ENCODE results near the gene LHX8.
A peak's percentile ranks its signal among the peaks of the same experiment; 100 is the strongest.

Gene LHX8

DNA sequence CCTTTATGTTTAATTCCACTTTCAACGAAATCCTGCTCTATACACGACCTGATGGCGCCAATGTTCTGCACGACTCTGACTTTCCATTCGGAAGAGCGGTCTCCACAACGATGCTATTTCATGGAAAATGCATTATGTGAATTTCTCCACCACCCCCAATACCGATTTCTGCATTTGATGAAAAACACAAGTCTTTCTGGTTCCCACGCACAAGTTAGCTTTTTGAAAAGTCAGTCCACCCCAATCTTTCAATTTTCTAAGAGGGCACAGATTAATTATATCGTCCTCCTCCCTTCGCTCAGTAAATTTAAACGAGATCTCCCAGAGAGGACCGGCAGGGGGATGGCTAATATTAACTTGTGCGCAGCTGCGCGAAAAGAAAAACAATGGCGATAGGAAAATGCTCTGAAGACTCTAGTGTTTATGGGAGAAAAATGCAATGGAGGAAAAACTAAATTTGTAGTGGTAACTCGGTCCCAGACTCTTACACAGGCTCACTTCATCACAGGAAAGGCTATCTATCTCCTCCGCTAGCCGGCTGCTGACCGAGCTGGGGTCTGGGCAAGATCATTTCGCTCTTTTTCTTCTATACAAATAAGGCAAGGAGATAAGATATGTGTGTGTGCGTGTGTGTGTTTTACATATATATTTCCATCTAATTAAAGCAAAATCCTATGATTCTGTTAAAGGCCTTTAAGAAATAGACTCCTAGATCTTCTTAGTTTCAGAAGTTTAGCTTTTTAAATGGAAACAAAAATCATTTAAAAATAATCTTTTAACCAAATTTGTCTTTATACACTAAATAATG is 1.2 kb upstream of the LHX8 start:
- no peaks in the 10 kb centered on the region for H3K4me1 ChIP-seq (ENCODE audit: low read length)
- peak overlapping the region; percentile 96 for H3K9ac ChIP-seq (ENCODE audit: low read length)
- H2AFZ ChIP-seq (ENCODE audit: low read length) = no peak overlapping the region
- H3F3A ChIP-seq (ENCODE audit: insufficient read depth, low read length) = peaks cover 31% of the 10 kb centered on the region
- H3K9me2 ChIP-seq (replicated peaks; ENCODE audit: insufficient read depth, low read length) = no peaks in the 10 kb centered on the region
- DNase-seq = no peak
- H3K4me2 ChIP-seq (ENCODE audit: low read depth, low read length) = peak overlapping the region; percentile 77
- peak overlapping the region; percentile 90 for H3K4me3 ChIP-seq (ENCODE audit: low read length)
- no peaks in the 10 kb centered on the region for H4K20me1 ChIP-seq (ENCODE audit: insufficient read depth, low read length)
- H3K27ac ChIP-seq (ENCODE audit: low read length) = peak overlapping the region; percentile 87; the same call in 1 of the 2 replicates
- H3K79me2 ChIP-seq (ENCODE audit: low read length) = peaks cover 57% of the 10 kb centered on the region
- H3K27me3 ChIP-seq (replicated peaks; ENCODE audit: insufficient read depth, low read length) = no peaks in the 10 kb centered on the region
- TF ChIP-seq EZH2 (optimal IDR thresholded peaks at IDR 0.05; ENCODE audit: low read depth, low read length) = no peak
- no peak for TF ChIP-seq CTCF (IDR thresholded peaks at IDR 0.05; ENCODE audit: low read length)
- TF ChIP-seq EZH2phosphoT487 (IDR thresholded peaks at IDR 0.05; ENCODE audit: low read length) = no peak
- H3K36me3 ChIP-seq (replicated peaks; ENCODE audit: insufficient read depth, low read length) = no peaks in the 10 kb centered on the region
- H3K9me3 ChIP-seq (replicated peaks; ENCODE audit: insufficient read depth, low read length) = no peaks in the 10 kb centered on the region

GRCh38 chr1:75134647-75135572 is 722 bp downstream of the LHX8 start:
- no peaks in the 10 kb centered on the region for H3K4me1 ChIP-seq (ENCODE audit: low read length)
- peak overlapping the region; percentile 77 for H3K4me2 ChIP-seq (ENCODE audit: low read depth, low read length)
- DNase-seq = peak; percentile 60
- H3K79me2 ChIP-seq (ENCODE audit: low read length) = peaks cover 76% of the 10 kb centered on the region
- no peaks in the 10 kb centered on the region for H3K9me3 ChIP-seq (replicated peaks; ENCODE audit: insufficient read depth, low read length)
- H3F3A ChIP-seq (ENCODE audit: insufficient read depth, low read length) = peaks cover 31% of the 10 kb centered on the region
- H3K27ac ChIP-seq (ENCODE audit: low read length) = peak overlapping the region; percentile 87
- peak overlapping the region; percentile 96 for H3K9ac ChIP-seq (ENCODE audit: low read length)
- no peaks in the 10 kb centered on the region for H3K36me3 ChIP-seq (replicated peaks; ENCODE audit: insufficient read depth, low read length)
- TF ChIP-seq CTCF (IDR thresholded peaks at IDR 0.05; ENCODE audit: low read length) (no peak), EZH2 (optimal IDR thresholded peaks at IDR 0.05; ENCODE audit: low read depth, low read length) (no peak), EZH2phosphoT487 (IDR thresholded peaks at IDR 0.05; ENCODE audit: low read length) (no peak)
- H3K27me3 ChIP-seq (replicated peaks; ENCODE audit: insufficient read depth, low read length) = no peaks in the 10 kb centered on the region
- H3K4me3 ChIP-seq (ENCODE audit: low read length) = peak overlapping the region; percentile 90
- H4K20me1 ChIP-seq (ENCODE audit: insufficient read depth, low read length) = no peaks in the 10 kb centered on the region
- H3K9me2 ChIP-seq (replicated peaks; ENCODE audit: insufficient read depth, low read length) = no peaks in the 10 kb centered on the region
- H2AFZ ChIP-seq (ENCODE audit: low read length) = peak overlapping the region; percentile 92

DNA sequence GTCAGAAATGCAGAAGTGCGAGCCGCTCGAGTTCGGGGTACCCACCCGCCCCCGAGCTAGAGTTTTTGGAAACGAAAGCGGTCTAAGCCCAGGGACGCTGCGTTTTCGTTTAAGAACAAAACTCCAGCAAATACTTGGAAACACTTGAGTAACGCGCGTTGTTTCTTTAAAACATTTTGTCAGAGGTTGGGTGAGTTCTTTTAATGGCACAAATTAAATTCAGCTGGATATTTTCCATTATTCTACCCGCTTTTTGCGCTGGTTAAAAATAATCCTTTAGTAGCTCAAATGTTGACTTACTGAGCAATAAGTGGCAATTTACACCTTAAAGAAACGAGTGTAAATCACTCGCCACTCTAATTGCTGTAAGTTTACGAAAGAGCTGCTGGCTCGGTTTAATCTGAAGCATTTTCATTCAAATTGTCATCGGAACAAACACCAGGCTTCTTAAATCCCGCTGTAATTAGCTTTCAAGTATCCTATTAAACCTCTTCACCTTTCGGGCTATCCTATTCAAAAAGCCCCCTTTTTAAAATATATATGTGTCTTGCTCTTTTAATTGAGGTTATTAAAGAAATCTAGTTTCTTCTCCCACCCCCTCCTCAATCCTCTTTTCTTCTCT is 1.5 kb downstream of the LHX8 start:
- TF ChIP-seq EZH2phosphoT487 (IDR thresholded peaks at IDR 0.05; ENCODE audit: low read length) (no peak), EZH2 (optimal IDR thresholded peaks at IDR 0.05; ENCODE audit: low read depth, low read length) (no peak), CTCF (IDR thresholded peaks at IDR 0.05; ENCODE audit: low read length) (no peak)
- peak; percentile 29 for DNase-seq
- Histone ChIP-seq H3K27ac (ENCODE audit: low read length) (peak overlapping the region; percentile 87), H3K9ac (ENCODE audit: low read length) (peak overlapping the region; percentile 96), H3K4me3 (ENCODE audit: low read length) (peak overlapping the region; percentile 90), H3K9me2 (replicated peaks; ENCODE audit: insufficient read depth, low read length) (no peaks in the 10 kb centered on the region), H3K27me3 (replicated peaks; ENCODE audit: insufficient read depth, low read length) (no peaks in the 10 kb centered on the region), H3K4me1 (ENCODE audit: low read length) (no peaks in the 10 kb centered on the region), H3K36me3 (replicated peaks; ENCODE audit: insufficient read depth, low read length) (no peaks in the 10 kb centered on the region), H3K4me2 (ENCODE audit: low read depth, low read length) (peak overlapping the region; percentile 77), H2AFZ (ENCODE audit: low read length) (peak overlapping the region; percentile 92), H3K79me2 (ENCODE audit: low read length) (peaks cover 83% of the 10 kb centered on the region), H4K20me1 (ENCODE audit: insufficient read depth, low read length) (no peaks in the 10 kb centered on the region), H3F3A (ENCODE audit: insufficient read depth, low read length) (peaks cover 31% of the 10 kb centered on the region), H3K9me3 (replicated peaks; ENCODE audit: insufficient read depth, low read length) (no peaks in the 10 kb centered on the region)

All from MM.1S (cell line).